Measurements from ENCODE around the gene ANKRD33. TPM values are rescaled to one million over a fixed set of nuclear protein-coding genes. Genes with fewer than 3 reads are reported as not detected.

ANKRD33 gene
- polyA plus RNA-seq, 1 donor from 2014 or later = not detected

GRCh38 chr12:51922762-51923505 is 35.0 kb downstream of the ANKRD33 start:
- Mint-ChIP-seq H3K4me3 (peak overlapping the region in 3 of 4 donors; percentile 52 to 87 (median 79)), H3K4me1 (peaks cover 21 to 28% (median 26%) of the 10 kb centered on the region in 3 donors), H3K27ac (peak overlapping the region in 1 of 3 donors; percentile 47), H3K27me3 (peaks cover 8% of the 10 kb centered on the region), H3K9me3 (no peaks in the 10 kb centered on the region), H3K36me3 (no peaks in the 10 kb centered on the region)

GRCh38 chr12:51923506-51924365 is 35.8 kb downstream of the ANKRD33 start:
- no peaks in the 10 kb centered on the region for H3K9me3 Mint-ChIP-seq
- peaks cover 21 to 28% (median 26%) of the 10 kb centered on the region in 3 donors for H3K4me1 Mint-ChIP-seq
- no peaks in the 10 kb centered on the region for H3K36me3 Mint-ChIP-seq
- no peak overlapping the region for H3K27ac Mint-ChIP-seq
- peak overlapping the region in 3 of 4 donors; percentile 57 to 83 (median 66) for H3K4me3 Mint-ChIP-seq
- H3K27me3 Mint-ChIP-seq = peaks cover 8% of the 10 kb centered on the region

- no peaks in the 10 kb centered on the region for H3K9me3 Mint-ChIP-seq
- no peak overlapping the region for H3K27ac Mint-ChIP-seq
- H3K27me3 Mint-ChIP-seq = peaks cover 8% of the 10 kb centered on the region
- H3K36me3 Mint-ChIP-seq = no peaks in the 10 kb centered on the region
- H3K4me1 Mint-ChIP-seq = peaks cover 21 to 28% (median 26%) of the 10 kb centered on the region in 3 donors
- H3K4me3 Mint-ChIP-seq = peak overlapping the region in 3 of 4 donors; percentile 22 to 65 (median 30)
Measured at GRCh38 chr12:51924551-51925319, 36.8 kb downstream of the ANKRD33 start.

- Mint-ChIP-seq H3K36me3 (no peaks in the 10 kb centered on the region), H3K4me1 (peaks cover 21 to 28% (median 26%) of the 10 kb centered on the region in 3 donors)
Measured at GRCh38 chr12:51925346-51926063, 37.6 kb downstream of the ANKRD33 start.

GRCh38 chr12:51926064-51926632 is 38.2 kb downstream of the ANKRD33 start:
- H3K27ac Mint-ChIP-seq = peak overlapping the region in 1 of 3 donors; percentile 67
- H3K36me3 Mint-ChIP-seq = no peaks in the 10 kb centered on the region
- peaks cover 8% of the 10 kb centered on the region for H3K27me3 Mint-ChIP-seq
- peaks cover 21 to 28% (median 26%) of the 10 kb centered on the region in 3 donors for H3K4me1 Mint-ChIP-seq
- H3K4me3 Mint-ChIP-seq = no peak overlapping the region
- no peaks in the 10 kb centered on the region for H3K9me3 Mint-ChIP-seq

More at GRCh38 chr12:51925346-51926063, 37.6 kb downstream of the ANKRD33 start:
- Mint-ChIP-seq H3K27me3 (peaks cover 8% of the 10 kb centered on the region), H3K4me3 (peak overlapping the region in 2 of 4 donors; percentile 30 to 65), H3K27ac (no peak overlapping the region), H3K9me3 (no peaks in the 10 kb centered on the region)

GRCh38 chr12:51926718-51927117 is 38.8 kb downstream of the ANKRD33 start:
- no peaks in the 10 kb centered on the region for H3K36me3 Mint-ChIP-seq
- peaks cover 8% of the 10 kb centered on the region for H3K27me3 Mint-ChIP-seq
- H3K4me1 Mint-ChIP-seq = peaks cover 21 to 28% (median 26%) of the 10 kb centered on the region in 3 donors
- H3K9me3 Mint-ChIP-seq = no peaks in the 10 kb centered on the region
- no peak overlapping the region for H3K4me3 Mint-ChIP-seq
- no peak overlapping the region for H3K27ac Mint-ChIP-seq

- H3K4me3 Mint-ChIP-seq = no peak overlapping the region
- H3K27ac Mint-ChIP-seq = peak overlapping the region in 1 of 3 donors; percentile 45
- no peaks in the 10 kb centered on the region for H3K9me3 Mint-ChIP-seq
- H3K36me3 Mint-ChIP-seq = peaks cover 3% of the 10 kb centered on the region
- peaks cover 8% of the 10 kb centered on the region for H3K27me3 Mint-ChIP-seq
- peaks cover 1 to 5% (median 1%) of the 10 kb centered on the region in 3 donors for H3K4me1 Mint-ChIP-seq
Measured at GRCh38 chr12:51932218-51933076, 44.5 kb downstream of the ANKRD33 start.

- Mint-ChIP-seq H3K4me1 (peaks cover 1 to 5% (median 1%) of the 10 kb centered on the region in 3 donors), H3K4me3 (peak overlapping the region in 1 of 4 donors; percentile 55), H3K27ac (no peak overlapping the region), H3K9me3 (no peaks in the 10 kb centered on the region), H3K27me3 (peaks cover 8% of the 10 kb centered on the region), H3K36me3 (peaks cover 3% of the 10 kb centered on the region)
Measured at GRCh38 chr12:51934080-51934479, 46.2 kb downstream of the ANKRD33 start.

GRCh38 chr12:51937926-51938325 is 50.0 kb downstream of the ANKRD33 start:
- peaks cover under 1 to 2% (median 1%) of the 10 kb centered on the region in 3 donors for H3K4me1 Mint-ChIP-seq
- H3K27me3 Mint-ChIP-seq = peaks cover 25% of the 10 kb centered on the region
- H3K9me3 Mint-ChIP-seq = peaks cover 0 to 3% (median 0%) of the 10 kb centered on the region in 3 donors
- H3K27ac Mint-ChIP-seq = no peak overlapping the region
- peaks cover 6% of the 10 kb centered on the region for H3K36me3 Mint-ChIP-seq
- no peak overlapping the region for H3K4me3 Mint-ChIP-seq

GRCh38 chr12:51938726-51939125 is 50.8 kb downstream of the ANKRD33 start:
- Mint-ChIP-seq H3K27me3 (peaks cover 25% of the 10 kb centered on the region), H3K4me1 (peaks cover 0 to 1% (median 0%) of the 10 kb centered on the region in 3 donors), H3K27ac (no peak overlapping the region), H3K36me3 (peaks cover 6% of the 10 kb centered on the region), H3K4me3 (no peak overlapping the region), H3K9me3 (peaks cover 0 to 5% (median 0%) of the 10 kb centered on the region in 3 donors)

GRCh38 chr12:51941011-51941581 is 53.2 kb downstream of the ANKRD33 start:
- H3K4me1 Mint-ChIP-seq = no peaks in the 10 kb centered on the region
- H3K27ac Mint-ChIP-seq = no peak overlapping the region
- H3K4me3 Mint-ChIP-seq = no peak overlapping the region
- peaks cover 3% of the 10 kb centered on the region for H3K36me3 Mint-ChIP-seq
- peaks cover 18% of the 10 kb centered on the region for H3K27me3 Mint-ChIP-seq
- peaks cover 5 to 20% (median 13%) of the 10 kb centered on the region in 3 donors for H3K9me3 Mint-ChIP-seq

Measured in IgD-negative memory B cell (primary cell).